ENCODE measurements around the gene INHA.

The INHA gene

GRCh38 chr2:219621935-219622334, 49.8 kb downstream of the INHA start:
- H3K9me3 Mint-ChIP-seq: no peaks in the 10 kb centered on the region
- H3K27me3 Mint-ChIP-seq: peaks cover 10% of the 10 kb centered on the region
- H3K4me3 Mint-ChIP-seq: no peak overlapping the region
- ATAC-seq: no peak
- no peak overlapping the region for H3K27ac Mint-ChIP-seq
- peaks cover 3% of the 10 kb centered on the region for H3K4me1 Mint-ChIP-seq
- DNase-seq: no peak

DNA sequence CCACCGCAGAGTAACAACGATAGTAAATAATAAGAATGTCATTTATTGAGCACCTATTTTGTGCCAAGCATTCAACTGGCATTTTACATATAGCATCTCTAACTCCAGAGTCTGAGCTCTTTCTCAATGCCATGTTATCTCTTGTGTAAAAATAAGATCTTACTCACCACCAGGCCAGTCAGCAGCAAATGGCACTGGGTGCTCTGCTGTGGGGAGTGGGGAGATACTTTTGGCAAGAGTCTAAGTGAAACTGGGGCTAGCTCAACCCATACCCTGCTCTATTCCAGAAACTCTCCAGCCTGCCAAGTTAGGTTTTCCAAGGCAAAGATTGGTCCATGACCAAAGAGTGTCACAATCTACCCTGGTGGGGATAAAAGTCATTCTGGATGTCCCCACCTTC, 50.4 kb downstream of the INHA start:
- ATAC-seq (no peak), DNase-seq (no peak)
- H3K9me3 Mint-ChIP-seq: no peaks in the 10 kb centered on the region
- no peak overlapping the region for H3K27ac Mint-ChIP-seq
- no peak overlapping the region for H3K4me3 Mint-ChIP-seq
- H3K27me3 Mint-ChIP-seq: peaks cover 14% of the 10 kb centered on the region
- peaks cover 6% of the 10 kb centered on the region for H3K4me1 Mint-ChIP-seq

DNA sequence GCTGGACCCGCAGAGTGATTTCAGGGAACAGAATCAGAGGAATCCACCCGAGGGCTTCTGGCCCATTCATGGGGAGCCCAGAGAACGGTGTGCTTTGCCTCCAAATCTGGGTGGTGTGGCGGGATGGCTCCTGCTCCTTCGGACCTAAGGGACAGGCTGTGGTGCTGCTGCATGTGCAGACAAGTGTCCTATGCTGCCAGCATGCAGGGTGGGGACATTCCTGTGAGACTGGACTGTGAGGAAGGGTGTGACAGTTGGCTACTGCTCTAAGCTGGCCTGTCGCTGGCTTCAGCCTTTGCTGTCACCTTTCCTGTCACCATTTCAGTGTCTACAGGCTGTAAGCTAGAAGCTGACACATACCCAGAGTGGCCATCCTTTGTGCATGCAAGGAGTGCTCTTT, 52.5 kb downstream of the INHA start:
- Mint-ChIP-seq H3K9me3 (no peaks in the 10 kb centered on the region), H3K27me3 (peaks cover 27% of the 10 kb centered on the region), H3K27ac (no peak overlapping the region), H3K4me1 (peaks cover 6% of the 10 kb centered on the region), H3K4me3 (no peak overlapping the region)
- DNase-seq: no peak
- ATAC-seq: no peak

GRCh38 chr2:219625179-219625578, 53.1 kb downstream of the INHA start:
- H3K4me3 Mint-ChIP-seq: no peak overlapping the region
- no peak for ATAC-seq
- DNase-seq: no peak
- no peak overlapping the region for H3K27ac Mint-ChIP-seq
- peaks cover 27% of the 10 kb centered on the region for H3K27me3 Mint-ChIP-seq
- peaks cover 6% of the 10 kb centered on the region for H3K4me1 Mint-ChIP-seq
- no peaks in the 10 kb centered on the region for H3K9me3 Mint-ChIP-seq
